ENCODE data around the gene YBX2.
"Not testable (repeated sequence)": the region's sequence is repeated elsewhere in the genome, so short reads cannot be mapped to it uniquely, and the experiment has no call there.

YBX2 gene

DNA sequence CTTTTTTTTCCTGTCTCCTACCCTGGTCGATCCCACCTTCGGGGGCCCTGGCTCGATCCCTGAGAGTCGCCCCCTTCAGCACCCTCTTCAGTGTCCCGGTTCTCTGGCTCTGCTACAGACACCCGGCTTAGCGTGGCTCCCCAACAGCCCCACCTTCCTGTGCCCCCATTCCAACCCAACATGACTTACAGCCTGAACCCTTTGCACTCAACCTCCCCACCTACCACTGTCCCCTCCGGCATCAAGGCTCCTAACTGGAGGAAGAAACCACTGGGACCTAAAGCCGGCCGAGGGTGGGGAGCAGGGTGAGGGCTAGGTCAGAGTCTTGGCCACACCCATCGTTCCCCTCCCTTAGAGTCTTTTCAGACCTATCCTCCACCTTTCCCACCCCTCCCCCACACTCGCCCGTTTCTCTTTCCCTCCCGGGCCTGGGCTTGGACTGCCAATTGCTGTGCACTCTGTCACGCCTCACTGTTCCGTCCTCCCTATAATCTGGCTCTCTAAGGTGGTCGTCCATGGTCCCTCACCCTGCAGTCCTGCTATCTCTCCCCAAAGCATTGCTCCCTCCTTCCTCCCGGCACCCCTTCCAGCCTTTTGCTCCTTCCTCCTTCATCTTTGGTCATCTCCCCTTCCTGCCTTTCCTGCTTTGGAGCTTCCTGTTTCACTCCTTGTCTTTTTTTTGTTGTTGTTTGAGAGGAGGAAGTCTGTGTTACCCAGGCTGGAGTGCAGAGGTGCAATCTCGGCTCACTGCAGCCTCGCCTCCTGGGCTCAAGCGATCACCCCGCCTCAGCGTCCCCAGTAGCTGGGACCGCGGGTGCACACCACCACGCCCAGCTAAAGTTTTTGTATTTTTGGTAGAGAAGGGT, 31.3 kb downstream of the YBX2 start:
- DNase-seq (ENCODE audit: low spot score), result no peak

DNA sequence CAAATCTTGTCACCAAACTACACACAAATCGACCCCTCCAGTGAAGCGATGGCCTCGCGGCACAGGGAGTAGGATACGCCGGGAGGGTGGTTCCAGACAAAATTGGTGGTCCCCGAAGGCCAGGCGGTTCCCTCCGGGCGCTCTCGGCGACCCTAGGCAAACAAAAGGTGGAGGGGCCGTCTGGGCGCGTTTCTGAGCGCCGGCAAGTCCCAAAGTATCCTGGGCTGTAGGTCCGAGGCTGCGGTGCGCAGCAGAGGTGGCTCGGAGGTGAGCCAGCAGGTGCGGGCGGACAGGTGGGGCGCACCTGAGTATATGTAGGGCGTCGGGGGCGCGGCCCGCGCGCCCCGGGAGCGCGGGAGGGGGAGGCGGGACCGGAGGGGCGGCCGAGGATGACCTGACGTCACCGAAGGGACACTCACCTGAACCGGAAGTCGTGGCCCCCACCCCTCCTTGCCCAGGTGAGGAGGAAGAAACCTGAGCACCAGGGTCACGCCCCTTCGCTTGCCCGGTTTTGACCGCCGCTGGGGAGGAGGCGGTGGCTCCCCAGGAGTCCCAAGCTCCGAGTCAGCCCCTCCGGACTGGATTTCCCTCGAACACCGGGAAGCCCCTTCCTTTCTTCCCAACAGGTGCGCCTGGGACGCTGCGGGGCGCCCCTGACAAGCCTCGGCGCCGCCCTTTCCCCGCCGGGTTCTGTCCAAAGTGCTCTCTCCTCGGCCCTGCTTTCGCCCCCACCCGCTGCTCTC, 32.1 kb downstream of the YBX2 start, which contains the start of gene CLDN7:
Gene CLDN7, minus strand, starts transcription at position 287 of the 743 bp plus-strand sequence. CDS start 435 bp downstream, outside the sequence.
- no peak for DNase-seq (ENCODE audit: low spot score)

- DNase-seq (ENCODE audit: low spot score), result no peak
These were observed 32.9 kb downstream of the YBX2 start for GRCh38 chr17:7261379-7262191.

DNA sequence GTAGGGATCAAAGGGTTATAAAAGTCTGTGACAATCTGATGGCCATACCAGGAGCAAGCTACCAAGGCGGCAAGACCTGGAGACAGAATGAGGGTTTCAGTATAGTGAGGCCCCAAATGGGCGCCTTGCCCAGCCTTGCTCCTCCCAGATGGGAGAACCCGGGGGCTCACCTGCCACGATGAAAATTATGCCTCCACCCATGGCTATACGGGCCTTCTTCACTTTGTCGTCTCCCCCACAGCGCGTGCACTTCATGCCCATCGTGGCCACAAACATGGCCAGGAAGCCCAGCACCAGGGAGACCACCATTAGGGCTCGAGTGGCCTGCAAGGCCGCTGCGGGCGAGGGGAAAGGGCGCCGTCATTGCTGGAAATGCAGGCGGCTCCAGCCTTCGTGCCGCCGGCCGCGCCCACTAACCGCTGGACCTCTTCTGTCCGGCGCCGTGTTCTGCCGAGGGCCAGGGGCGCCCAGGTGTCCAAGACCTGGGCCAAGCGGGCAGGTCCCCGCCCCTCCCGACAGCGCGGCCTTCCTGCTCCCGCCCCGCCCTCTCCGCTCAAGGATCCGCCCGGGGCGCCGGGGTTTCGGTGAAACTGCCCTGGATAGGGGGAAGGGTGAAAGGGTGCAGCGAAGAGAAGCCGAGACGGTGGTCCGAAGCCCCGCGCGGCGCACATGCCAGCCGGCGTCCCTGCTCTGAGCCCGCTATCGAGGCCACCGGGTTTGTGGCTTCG, 33.6 kb downstream of the YBX2 start:
- no peak for DNase-seq (ENCODE audit: low spot score)

DNA sequence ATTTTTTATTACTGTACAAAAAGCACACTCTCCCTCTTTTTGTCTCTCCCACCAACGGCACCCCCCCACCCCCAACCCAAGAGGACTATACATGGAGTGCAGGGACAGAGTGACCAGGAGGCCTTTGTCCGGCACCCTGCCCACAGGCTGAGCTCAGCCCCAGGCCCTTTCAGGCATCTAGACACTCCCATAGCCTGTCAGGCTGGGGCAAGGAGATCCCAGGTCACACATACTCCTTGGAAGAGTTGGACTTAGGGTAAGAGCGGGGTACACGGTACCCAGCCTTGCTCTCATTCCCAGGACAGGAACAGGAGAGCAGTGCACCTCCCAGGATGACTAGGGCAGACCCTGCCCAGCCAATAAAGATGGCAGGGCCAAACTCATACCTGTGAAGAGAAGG, 34.3 kb downstream of the YBX2 start:
- no peak for DNase-seq (ENCODE audit: low spot score)

GRCh38 chr17:7259555-7259889, 34.9 kb downstream of the YBX2 start:
- DNase-seq (ENCODE audit: low spot score), result no peak

DNA sequence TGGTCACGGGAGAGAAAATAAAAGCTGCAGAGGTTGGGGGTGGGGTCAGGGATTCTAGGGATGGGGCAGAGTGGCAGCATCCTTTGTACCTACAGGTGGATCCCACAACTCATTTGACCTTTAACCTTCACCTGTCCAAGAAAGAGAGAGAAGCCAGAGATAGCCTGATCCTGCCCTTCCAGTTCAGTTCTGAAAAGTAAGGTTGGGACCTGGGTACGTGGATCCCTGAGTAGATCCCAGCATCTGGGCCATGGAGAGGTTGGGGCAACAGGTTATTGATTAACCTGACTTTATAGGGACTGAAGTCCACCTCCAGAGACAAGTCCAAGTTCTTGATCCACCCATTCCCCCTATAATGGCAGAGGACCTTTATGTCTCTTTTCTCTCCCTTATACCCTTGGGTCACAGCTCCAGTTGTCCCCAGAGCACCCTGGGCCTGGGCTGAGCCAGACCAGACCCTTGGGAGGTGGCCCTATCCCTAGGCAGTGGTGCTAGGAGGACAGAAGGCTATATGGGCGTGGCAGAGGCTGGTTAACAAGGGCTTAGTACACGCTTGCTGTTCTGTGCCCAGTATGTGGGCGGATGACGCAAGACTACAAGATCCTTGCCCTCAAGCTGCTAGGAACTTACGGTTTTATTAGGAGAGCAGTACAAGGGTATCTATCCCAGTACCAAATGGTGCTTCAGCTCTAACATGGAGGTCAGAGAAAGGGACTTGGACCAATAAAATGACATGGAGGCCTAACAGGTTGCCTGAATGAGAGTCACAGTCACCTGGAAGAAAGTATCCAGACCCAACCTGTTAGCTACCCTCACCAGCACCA, 35.5 kb downstream of the YBX2 start:
- peak; percentile 70 for DNase-seq (ENCODE audit: low spot score)

GRCh38 chr17:7256766-7257456, 37.5 kb downstream of the YBX2 start:
- DNase-seq (ENCODE audit: low spot score), result no peak

DNA sequence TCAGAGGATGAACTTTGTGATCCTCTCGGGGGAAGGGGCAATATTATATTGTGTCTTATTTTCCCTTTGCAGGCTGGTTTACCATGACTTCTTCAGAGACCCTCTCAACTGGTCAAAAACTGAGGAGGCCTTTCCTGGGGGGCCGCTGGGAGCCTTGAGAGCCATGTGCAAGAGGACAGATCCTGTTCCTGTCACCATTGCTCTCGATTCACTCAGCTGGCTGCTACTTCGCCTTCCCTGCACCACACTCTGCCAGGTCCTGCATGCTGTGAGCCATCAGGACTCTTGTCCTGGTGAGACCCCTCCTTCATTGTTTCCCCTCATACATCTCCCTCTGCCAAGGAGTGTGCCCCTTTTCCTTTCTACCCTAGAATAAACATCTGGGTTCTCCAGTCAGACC, 39.9 kb downstream of the YBX2 start:
- DNase-seq (ENCODE audit: low spot score), result no peak

DNA sequence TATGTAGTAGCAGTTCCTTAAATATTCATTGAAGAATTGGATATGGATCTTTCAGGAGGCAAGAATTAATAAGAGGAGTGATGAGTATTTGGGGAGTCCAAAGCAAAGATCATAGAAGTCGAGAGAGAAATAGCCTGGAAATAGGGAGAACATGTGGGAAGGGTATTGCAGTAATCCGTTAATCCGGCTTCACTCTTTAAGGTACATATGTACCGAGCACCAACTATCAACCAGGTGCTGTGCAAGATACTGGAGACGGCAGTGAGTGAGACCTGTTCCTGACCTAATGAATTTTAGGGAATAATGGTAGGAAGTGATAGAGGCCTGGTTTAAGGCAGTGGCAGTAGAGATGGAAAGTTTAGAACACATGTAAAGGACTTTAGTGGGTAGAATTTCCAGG, 41.4 kb downstream of the YBX2 start:
- no peak for DNase-seq (ENCODE audit: low spot score)

DNA sequence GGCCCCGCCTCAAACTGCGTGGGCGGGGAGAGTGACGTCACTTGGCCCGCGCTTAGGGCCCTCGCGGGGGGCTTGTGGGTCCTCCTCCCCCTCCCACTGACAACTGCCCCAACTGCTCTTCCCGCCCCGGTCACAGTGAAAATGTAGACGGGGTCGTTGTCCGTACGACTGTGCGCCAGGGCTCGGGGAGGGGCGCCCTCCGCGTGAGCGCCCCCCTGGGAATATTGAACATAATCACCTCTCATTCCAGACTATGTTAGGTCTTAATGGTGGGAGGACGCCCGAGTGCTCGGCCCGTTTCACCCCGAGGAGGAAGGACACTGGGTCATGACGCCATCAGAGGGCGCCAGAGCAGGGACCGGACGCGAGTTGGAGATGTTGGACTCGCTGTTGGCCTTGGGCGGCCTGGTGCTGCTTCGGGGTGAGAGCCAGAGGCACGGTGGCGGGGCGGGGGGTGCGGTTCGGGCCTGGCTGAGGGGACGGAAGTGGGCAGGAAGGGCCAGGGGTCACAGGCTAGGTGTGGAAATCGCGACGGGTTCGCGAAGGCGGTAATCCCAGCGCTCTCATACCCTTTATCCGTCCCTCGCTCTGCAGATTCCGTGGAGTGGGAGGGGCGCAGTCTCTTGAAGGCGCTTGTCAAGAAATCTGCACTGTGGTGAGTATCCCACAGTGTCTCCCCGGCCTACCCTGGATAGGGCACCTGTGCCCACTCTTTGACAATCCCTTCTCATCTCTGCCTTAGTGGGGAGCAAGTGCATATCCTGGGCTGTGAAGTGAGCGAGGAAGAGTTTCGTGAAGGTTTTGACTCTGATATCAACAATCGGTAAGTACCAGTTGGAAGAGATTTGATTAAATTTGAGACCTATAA, 42.0 kb downstream of the YBX2 start, which contains the start of gene ELP5:
Gene ELP5, plus strand, starts transcription at position 40 of the 868 bp plus-strand sequence. Its CDS starts 336 bp downstream, at position 376.
- peak; percentile 84 for DNase-seq (ENCODE audit: low spot score)

- DNase-seq (ENCODE audit: low spot score), result peak; percentile 93
These were observed 42.7 kb downstream of the YBX2 start, which contains the start of gene CTDNEP1 for GRCh38 chr17:7251661-7252175. Gene CTDNEP1 (minus strand): TSS chr17:7251734. CDS start chr17:7251296, 438 bp downstream.

DNA sequence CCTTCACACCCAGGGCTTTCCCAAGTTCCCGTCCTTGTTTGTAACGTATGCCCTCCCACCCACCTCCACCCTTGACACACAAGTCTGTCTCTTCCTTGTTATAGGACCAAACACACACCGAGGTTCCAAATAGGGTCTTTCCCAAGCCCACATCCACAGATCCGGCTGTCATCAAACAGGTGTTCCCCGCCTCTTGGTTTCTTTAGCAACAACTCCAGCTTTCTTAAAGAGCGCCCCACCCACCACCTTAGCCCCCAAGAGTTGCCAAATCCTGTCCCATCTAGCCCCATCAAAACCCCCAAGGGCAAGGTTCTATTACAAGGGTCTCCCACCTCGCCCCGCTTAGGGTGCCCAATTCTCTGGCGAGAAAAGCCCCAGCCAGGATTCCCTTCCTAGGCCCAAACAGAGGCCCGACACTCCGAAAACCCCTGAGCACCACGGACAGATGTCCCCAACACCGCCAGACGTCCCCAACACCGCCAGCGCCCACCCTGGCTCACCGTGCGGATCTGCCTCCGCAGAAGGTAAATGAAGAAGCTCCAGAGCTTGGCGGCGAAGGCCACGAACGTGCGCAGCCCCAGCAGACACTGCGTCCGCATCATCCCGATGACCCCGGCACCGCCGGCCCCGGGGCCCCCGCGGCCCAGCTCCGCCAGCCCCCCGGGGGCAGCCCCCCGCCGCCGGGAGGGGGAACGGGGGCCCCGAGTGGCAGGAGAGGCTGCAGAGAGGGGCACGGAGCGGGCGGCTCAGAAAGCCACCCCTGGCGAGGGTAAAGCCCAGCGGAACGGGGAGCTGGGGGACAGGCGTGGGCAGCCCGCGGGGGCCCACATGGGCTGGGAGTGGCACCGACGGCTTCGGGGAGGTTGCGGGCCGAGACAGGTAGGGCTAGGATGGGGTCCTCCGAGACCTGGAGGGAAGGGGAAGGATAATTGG, 43.5 kb downstream of the YBX2 start:
- no peak for DNase-seq (ENCODE audit: low spot score)

DNA sequence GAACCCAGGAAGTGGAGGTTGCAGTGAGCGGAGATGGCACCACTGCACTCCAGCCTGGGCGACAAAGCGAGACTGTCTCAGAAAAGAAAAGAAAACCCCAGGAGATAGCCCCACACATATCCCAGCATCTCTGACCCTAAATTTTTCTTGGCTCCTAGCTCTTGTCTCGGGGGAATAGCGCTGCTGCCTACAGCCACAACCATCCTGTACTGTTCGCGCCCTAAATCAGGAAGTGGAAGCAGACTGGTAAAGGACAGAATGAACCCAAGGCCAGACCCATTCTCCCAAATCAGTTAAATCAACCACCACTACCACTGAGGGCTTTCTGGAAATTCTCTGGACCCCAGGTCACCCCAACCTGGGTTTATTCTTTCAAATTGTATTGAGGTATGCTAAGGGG, 44.6 kb downstream of the YBX2 start:
- no peak for DNase-seq (ENCODE audit: low spot score)

DNA sequence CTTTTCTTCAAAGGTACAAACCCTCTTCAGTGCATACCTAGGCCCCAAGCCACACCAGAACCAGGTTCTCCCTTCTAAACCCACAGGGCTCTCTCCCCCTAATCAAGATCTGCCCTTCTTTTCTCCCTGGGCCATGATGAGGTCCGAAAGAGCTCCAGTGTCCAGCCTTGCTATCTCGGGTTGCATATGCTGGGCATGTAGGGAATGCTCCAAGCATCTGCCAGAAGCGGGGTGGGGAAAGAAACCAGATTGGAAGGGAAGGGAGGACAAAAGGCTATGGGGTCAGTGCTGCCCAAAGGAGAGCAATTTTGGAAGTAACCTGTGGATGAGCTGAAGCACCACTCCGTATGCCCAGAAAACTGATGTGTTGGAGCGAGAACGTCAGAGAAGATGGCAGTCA, 45.2 kb downstream of the YBX2 start:
- DNase-seq (ENCODE audit: low spot score), result no peak

- no peak for DNase-seq (ENCODE audit: low spot score)
These were observed 45.6 kb downstream of the YBX2 start for GRCh38 chr17:7248796-7249195.

DNA sequence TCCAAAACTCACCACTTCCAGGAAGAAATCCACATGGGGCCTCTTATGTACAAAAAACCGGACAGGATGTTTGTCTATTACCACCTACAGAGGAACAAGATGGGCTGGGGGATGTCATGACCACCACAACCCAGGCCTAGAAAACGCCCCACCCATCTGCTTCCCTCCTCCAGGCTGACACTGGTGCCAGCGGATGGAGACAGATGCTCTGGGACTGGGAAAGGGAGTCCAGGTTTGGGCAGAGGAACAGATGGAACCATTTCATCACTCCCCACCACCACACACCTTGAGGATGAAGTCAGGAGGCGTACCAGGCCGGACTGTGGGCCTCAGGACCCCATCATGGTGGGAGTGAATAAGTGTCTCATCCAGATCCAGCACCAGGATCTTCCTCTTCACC, 47.7 kb downstream of the YBX2 start:
- DNase-seq (ENCODE audit: low spot score), result no peak

DNA sequence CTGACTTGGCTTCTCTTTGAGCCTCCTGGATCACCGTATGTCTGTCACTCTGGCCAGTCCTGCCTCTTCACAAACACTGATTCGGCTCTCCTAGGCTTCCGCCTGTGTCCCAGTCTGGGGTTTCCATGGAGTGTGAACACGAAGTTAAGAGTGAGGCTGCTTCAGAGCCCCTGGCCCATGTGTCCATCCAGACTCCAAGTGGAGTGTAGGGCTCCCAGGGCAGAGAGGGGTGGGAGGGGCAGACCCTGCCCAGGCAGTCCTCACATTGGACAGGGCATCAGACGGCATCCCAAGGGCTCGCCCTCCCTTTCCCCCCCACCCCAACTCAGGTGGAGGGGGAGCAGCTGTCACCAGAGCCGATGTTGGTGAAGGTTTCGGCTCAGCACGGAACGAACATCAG, 50.6 kb downstream of the YBX2 start:
- not testable (repeated sequence) for DNase-seq (ENCODE audit: low spot score)
